ENCODE results near the gene CDH13. TPM values are rescaled to one million over a fixed set of nuclear protein-coding genes. Genes with fewer than 3 reads are reported as not detected.

CDH13 gene
- polyA plus RNA-seq, 6 donors from 2014 or later: 0.04 to 0.29 (median 0.19) TPM; not detected in 1

DNA sequence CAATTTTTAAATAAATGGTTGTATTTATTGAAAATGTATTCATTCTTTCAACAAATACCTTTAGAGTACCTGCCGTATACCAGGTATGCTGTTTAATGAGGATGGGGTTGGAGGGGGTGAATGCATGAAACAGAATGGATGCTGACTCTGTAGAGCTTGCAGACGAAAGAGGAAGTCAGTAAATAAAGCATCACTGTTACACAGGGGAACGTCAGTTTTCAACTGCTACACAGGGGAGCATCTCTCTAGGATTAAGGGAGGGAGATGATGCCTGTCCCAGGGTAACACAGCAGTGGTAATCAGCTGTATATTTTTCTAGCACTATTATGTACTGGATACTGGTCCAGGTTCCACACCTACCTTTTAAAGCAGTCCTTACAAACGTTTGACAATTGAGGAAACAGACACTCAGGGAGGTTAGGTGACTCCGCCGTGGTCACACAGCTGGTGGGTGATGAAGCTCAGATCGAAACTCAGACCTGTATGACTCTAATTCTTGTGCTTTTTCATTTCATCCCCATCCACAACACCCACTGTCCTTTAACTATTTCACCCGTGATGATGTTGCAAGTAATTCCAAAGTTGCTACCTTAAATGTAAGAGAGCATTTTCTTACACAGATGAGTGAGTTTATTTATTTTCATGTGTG is 728.9 kb downstream of the CDH13 start:
- no peak for ATAC-seq (ENCODE audit: low read depth in 2 of 2)
- H3K27me3 Mint-ChIP-seq: peaks cover 0 to 5% (median 5%) of the 10 kb centered on the region in 3 donors
- H3K27ac Mint-ChIP-seq: peak overlapping the region in 1 of 6 donors; percentile 33
- DNase-seq: no peak
- H3K4me3 Mint-ChIP-seq: no peak overlapping the region
- no peaks in the 10 kb centered on the region for H3K4me1 Mint-ChIP-seq
- H3K9me3 Mint-ChIP-seq: peaks cover 0 to 5% (median 0%) of the 10 kb centered on the region in 7 donors
- H3K36me3 Mint-ChIP-seq: no peaks in the 10 kb centered on the region

DNA sequence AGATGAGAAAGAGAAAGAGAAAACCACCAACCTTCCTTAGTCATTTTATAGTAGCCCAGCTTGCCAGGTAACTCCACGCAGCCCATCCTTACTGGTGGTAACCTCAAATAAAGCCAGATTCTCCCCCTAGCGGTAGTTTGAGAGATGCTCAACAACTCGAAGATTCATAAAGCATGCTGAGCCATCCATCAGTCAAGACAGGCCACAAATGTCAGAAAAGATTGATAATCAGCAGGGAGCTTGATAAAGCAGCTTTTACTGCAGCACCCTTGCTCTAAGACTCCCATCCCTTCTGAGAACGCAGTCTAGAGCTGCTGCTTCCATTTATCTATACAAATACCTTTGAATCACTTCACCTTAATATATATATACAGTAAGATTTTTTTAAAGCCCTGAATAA is 729.5 kb downstream of the CDH13 start:
- Mint-ChIP-seq H3K27me3 (peaks cover 0 to 5% (median 3%) of the 10 kb centered on the region in 3 donors), H3K4me3 (no peak overlapping the region), H3K27ac (peak overlapping the region in 1 of 6 donors; percentile 33), H3K9me3 (peaks cover 0 to 5% (median 0%) of the 10 kb centered on the region in 7 donors), H3K4me1 (no peaks in the 10 kb centered on the region), H3K36me3 (no peaks in the 10 kb centered on the region)
- ATAC-seq (ENCODE audit: low read depth in 2 of 2) (no peak), DNase-seq (no peak)

DNA sequence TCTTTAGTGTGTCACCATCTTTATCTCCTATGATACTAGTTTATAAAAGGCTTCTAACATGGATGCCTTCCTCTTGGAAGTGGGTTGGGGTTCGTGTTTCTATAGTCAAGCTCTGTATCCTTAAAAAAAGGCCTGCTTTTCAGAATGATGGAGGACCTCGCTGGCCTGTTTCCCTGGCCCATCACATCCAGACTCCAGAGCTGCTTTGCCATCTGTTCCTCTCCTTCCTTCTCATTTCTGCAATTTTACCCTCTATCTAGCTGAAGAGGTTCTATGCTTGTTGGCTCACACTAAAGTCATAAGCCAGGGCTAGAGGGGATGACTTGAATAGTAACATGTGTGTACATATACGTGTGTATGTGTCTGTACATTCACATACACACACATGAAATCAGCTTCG is 730.2 kb downstream of the CDH13 start:
- Mint-ChIP-seq H3K36me3 (no peaks in the 10 kb centered on the region), H3K27me3 (peaks cover 0 to 5% (median 0%) of the 10 kb centered on the region in 3 donors), H3K4me3 (no peak overlapping the region), H3K27ac (no peak overlapping the region), H3K4me1 (no peaks in the 10 kb centered on the region), H3K9me3 (peaks cover 0 to 5% (median 0%) of the 10 kb centered on the region in 7 donors)
- DNase-seq (no peak), ATAC-seq (ENCODE audit: low read depth in 2 of 2) (no peak)

DNA sequence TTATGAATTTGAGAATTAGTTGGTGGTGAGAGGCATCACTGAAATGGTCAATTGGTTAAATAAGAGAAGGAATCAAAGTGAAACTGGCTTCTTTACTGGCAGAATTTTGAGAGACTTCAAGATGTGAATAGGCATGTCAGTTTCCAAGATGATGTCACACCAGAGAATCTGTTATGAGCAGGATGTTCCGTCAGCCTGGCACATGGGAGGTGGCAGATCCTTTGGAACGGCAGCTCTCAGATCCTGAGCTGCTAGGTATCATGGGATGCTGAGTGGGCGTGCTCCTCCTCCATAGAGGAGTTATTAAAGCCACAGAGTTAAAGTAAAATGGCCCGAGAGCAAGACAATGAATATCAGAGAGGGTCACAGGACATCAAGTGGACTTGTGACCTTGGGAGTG is 736.8 kb downstream of the CDH13 start:
- DNase-seq: no peak
- H3K4me1 Mint-ChIP-seq: no peaks in the 10 kb centered on the region
- H3K4me3 Mint-ChIP-seq: no peak overlapping the region
- H3K27ac Mint-ChIP-seq: no peak overlapping the region
- ATAC-seq (ENCODE audit: low read depth in 2 of 2): no peak
- H3K27me3 Mint-ChIP-seq: peaks cover 8 to 13% (median 9%) of the 10 kb centered on the region in 3 donors
- peaks cover 0 to 5% (median 0%) of the 10 kb centered on the region in 7 donors for H3K9me3 Mint-ChIP-seq
- H3K36me3 Mint-ChIP-seq: no peaks in the 10 kb centered on the region

DNA sequence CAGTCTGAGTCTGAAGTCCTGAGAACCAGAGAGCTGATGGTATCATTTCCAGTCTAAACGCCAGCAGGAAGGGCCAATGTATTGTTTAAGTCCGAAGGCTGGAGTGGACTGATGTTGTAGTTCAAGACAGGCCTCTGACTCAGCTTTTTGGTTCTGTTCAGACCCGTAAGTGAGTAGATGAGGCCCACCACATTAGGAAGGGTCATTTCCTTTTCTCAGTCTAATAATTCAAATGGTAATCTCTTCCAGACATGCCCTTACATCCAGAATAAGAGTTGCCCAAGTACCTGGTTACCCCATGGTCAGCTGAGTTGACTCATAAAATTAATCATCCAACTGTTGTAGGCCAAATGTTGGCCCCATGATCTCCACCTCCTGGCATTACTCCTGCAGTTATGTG is 738.4 kb downstream of the CDH13 start:
- ATAC-seq (ENCODE audit: low read depth in 2 of 2): no peak
- H3K4me1 Mint-ChIP-seq: no peaks in the 10 kb centered on the region
- H3K36me3 Mint-ChIP-seq: no peaks in the 10 kb centered on the region
- no peak overlapping the region for H3K27ac Mint-ChIP-seq
- DNase-seq: no peak
- H3K9me3 Mint-ChIP-seq: peaks cover 0 to 5% (median 0%) of the 10 kb centered on the region in 7 donors
- H3K4me3 Mint-ChIP-seq: no peak overlapping the region
- H3K27me3 Mint-ChIP-seq: peaks cover 8 to 15% (median 13%) of the 10 kb centered on the region in 3 donors

DNA sequence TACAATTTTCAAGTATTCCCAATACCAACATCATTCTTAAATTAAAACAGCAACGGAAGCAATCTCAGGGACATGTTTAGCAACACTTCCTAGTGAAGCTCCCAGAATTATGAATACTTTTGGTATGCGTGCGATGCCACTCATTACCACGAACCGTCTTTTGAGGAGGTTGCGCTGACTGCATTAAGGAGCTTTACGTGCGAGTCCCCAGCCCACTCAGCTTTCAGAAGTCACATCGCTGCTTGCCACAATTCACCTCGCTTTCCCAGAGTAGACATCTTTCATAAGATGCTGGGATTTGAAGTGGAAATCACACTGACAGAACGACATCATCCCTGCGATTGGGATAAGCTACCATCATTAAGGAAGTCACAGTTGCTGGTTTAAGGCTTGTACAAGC is 739.5 kb downstream of the CDH13 start:
- ATAC-seq (ENCODE audit: low read depth in 2 of 2) (no peak), DNase-seq (no peak)
- no peaks in the 10 kb centered on the region for H3K4me1 Mint-ChIP-seq
- no peak overlapping the region for H3K4me3 Mint-ChIP-seq
- H3K27ac Mint-ChIP-seq: no peak overlapping the region
- no peaks in the 10 kb centered on the region for H3K36me3 Mint-ChIP-seq
- peaks cover 0 to 7% (median 0%) of the 10 kb centered on the region in 7 donors for H3K9me3 Mint-ChIP-seq
- peaks cover 8 to 15% (median 13%) of the 10 kb centered on the region in 3 donors for H3K27me3 Mint-ChIP-seq

DNA sequence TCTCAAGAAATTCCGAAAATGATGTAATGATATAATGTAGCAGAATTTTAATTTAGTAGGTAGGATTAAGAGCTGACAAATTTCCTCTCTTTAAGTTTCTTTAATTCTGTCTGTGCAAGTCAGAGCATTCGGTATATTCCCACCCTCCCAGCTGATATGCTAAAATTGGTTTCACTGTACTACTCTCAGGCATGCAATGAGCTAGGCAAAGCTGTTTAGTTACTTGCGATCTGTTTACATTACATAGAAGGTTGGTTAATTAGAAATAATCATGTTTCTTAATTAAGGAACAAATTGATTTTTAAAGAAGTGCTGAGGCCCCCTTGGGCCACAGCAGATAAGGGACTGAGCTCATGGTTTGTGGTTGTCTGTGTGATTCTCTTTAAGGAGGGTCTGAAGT is 748.2 kb downstream of the CDH13 start:
- no peak overlapping the region for H3K4me3 Mint-ChIP-seq
- H3K4me1 Mint-ChIP-seq: no peaks in the 10 kb centered on the region
- peaks cover 0 to 4% (median 0%) of the 10 kb centered on the region in 7 donors for H3K9me3 Mint-ChIP-seq
- no peak overlapping the region for H3K27ac Mint-ChIP-seq
- DNase-seq (no peak), ATAC-seq (ENCODE audit: low read depth in 2 of 2) (no peak)
- peaks cover 0 to 13% (median 0%) of the 10 kb centered on the region in 3 donors for H3K27me3 Mint-ChIP-seq
- no peaks in the 10 kb centered on the region for H3K36me3 Mint-ChIP-seq

DNA sequence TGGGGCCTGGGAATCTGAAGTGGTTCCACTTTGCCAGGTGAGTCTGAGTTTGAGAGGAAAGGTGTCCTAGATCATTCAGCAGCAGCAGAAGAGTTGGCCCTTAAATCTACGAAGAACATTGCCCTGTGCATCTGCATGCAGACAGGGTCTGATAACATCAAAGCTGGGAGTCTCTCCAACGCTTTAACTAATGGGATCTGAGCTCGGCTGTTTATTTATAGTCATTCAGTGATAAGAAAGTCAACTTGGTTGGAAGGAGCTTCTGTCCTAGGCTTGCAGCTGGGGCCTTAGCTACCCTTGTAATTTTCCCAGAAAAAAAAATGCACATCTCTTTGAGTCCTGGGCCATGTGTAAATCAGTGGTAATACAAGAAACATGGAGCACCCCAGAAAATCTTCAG is 763.0 kb downstream of the CDH13 start:
- Mint-ChIP-seq H3K27me3 (peaks cover 0 to 8% (median 5%) of the 10 kb centered on the region in 3 donors), H3K4me3 (no peak overlapping the region), H3K4me1 (no peaks in the 10 kb centered on the region), H3K9me3 (peaks cover 3 to 20% (median 10%) of the 10 kb centered on the region in 7 donors), H3K27ac (no peak overlapping the region), H3K36me3 (peaks cover 0 to 6% of the 10 kb centered on the region in 2 donors)
- DNase-seq: no peak
- ATAC-seq (ENCODE audit: low read depth in 2 of 2): no peak

DNA sequence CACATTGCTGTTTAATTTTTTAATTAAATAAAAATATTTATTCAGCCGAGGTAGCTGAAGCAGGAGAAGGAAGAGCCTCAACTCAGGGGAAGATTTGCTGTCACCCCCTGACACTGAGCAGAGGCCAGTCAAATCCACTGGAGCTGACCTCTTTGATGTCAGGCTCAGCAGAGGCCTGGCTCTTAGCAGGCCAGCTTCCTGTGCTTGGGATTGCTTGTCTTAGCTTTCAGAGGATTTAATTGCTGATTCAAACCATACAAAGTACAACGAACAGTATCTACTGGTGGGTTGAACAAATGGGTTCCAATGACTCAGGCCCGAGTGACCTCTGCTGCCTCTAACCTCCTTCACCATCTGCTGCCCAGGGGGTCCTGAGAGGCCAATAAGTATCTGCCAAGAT is 764.0 kb downstream of the CDH13 start:
- no peaks in the 10 kb centered on the region for H3K4me1 Mint-ChIP-seq
- H3K9me3 Mint-ChIP-seq: peaks cover 3 to 23% (median 14%) of the 10 kb centered on the region in 7 donors
- no peak overlapping the region for H3K27ac Mint-ChIP-seq
- H3K27me3 Mint-ChIP-seq: peaks cover 0 to 8% (median 5%) of the 10 kb centered on the region in 3 donors
- peaks cover 0 to 6% of the 10 kb centered on the region in 2 donors for H3K36me3 Mint-ChIP-seq
- no peak overlapping the region for H3K4me3 Mint-ChIP-seq
- ATAC-seq (ENCODE audit: low read depth in 2 of 2) (no peak), DNase-seq (no peak)

DNA sequence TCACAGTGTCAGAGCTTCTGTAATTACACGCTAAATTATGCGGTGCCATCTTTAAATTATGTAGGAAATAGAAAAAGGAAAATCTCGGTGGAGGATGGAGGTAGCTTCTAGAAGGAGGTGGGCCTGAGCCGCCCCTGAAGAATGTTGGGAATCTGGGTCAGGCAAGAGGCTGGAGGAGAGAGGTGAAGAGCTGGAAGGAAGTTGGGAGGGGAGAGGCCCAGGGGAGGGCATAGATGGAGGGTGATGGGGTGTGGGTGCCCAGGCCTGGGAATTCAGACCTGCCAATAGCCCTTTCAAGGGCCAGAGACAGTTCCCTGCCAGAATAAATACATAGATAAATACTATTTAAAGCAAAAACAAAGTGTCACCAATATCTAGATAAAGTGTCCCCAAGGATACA is 766.0 kb downstream of the CDH13 start:
- H3K4me3 Mint-ChIP-seq: no peak overlapping the region
- H3K4me1 Mint-ChIP-seq: no peaks in the 10 kb centered on the region
- H3K9me3 Mint-ChIP-seq: peaks cover 7 to 28% (median 19%) of the 10 kb centered on the region in 7 donors
- H3K27ac Mint-ChIP-seq: no peak overlapping the region
- ATAC-seq (ENCODE audit: low read depth in 2 of 2) (no peak), DNase-seq (no peak)
- peaks cover 0 to 8% (median 5%) of the 10 kb centered on the region in 3 donors for H3K27me3 Mint-ChIP-seq
- peaks cover 0 to 6% of the 10 kb centered on the region in 2 donors for H3K36me3 Mint-ChIP-seq

DNA sequence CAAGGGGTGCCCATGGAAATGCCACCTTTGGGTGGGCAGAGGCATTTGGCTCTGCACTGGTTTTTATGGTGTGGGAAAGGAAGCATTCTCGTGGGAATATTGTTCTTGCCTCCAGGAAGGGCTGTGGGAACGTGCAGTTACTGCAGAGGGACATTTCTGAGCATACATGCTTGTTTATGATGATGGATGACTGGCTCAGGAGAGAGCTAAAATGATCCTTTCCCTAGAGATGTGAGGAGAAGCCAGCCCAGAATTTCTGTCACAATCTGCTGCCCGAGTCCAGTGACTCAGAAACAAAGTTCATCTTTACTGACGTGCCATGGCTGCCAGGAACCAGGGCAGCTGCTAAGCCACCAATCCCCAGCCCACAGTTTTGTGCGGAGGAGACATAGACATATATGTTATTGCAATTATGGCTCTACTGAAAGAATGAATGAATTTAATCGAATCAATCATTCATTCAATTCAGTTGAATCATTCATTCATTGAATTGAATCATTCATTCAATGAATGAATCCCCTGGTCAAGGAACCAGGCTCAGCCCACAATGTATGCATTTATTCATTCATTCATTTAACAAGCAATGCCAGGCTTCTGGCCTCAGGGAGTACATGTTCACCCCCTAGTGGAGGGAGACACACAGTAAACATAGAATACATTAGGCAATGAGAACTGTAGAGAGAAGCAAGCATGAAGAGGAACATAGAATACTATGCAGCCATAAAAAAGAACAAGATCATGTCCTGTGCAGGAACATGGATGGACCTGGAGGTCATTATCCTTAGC is 766.6 kb downstream of the CDH13 start:
- H3K4me3 Mint-ChIP-seq: no peak overlapping the region
- H3K4me1 Mint-ChIP-seq: no peaks in the 10 kb centered on the region
- peaks cover 0 to 8% (median 5%) of the 10 kb centered on the region in 3 donors for H3K27me3 Mint-ChIP-seq
- DNase-seq (no peak), ATAC-seq (ENCODE audit: low read depth in 2 of 2) (no peak)
- H3K9me3 Mint-ChIP-seq: peaks cover 7 to 28% (median 19%) of the 10 kb centered on the region in 7 donors
- H3K36me3 Mint-ChIP-seq: peaks cover 0 to 6% of the 10 kb centered on the region in 2 donors
- H3K27ac Mint-ChIP-seq: no peak overlapping the region

DNA sequence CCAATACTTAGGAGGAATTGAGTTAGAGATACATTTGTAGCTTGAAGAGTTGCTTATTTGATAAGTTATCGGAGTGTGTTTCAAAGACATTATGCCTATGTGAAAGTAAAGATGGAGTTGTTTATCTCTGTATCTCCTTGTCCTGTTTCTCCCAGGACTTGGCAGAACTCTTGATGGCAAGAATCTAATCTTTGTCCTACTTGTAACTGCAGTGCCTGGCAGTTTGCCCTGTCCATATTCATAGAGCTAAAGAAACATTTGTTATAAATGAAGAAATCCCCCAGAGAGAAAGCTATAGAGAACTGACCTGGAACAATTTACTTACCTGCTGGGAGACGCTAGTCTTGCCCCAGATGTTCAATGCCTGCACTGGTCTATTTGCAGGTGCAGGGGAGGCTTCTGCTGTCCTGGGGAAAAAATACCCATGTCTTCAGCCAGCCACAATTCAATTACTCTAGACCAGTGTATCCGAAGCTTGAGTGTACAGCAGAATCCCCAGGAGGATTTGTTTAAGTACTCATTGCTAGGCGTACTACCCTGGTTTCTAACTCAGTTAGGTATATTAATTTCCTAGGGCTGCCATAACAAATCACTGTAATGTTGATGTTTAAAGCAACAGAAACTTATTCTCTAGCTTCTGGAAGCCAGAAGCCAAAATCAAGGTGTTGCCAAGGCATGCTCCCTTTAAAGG is 771.0 kb downstream of the CDH13 start:
- Mint-ChIP-seq H3K36me3 (peaks cover 0 to 6% of the 10 kb centered on the region in 2 donors), H3K27ac (no peak overlapping the region), H3K4me1 (no peaks in the 10 kb centered on the region), H3K27me3 (peaks cover 0 to 1% (median 0%) of the 10 kb centered on the region in 3 donors), H3K4me3 (no peak overlapping the region), H3K9me3 (peaks cover 7 to 28% (median 16%) of the 10 kb centered on the region in 7 donors)
- DNase-seq (no peak), ATAC-seq (ENCODE audit: low read depth in 2 of 2) (no peak)

DNA sequence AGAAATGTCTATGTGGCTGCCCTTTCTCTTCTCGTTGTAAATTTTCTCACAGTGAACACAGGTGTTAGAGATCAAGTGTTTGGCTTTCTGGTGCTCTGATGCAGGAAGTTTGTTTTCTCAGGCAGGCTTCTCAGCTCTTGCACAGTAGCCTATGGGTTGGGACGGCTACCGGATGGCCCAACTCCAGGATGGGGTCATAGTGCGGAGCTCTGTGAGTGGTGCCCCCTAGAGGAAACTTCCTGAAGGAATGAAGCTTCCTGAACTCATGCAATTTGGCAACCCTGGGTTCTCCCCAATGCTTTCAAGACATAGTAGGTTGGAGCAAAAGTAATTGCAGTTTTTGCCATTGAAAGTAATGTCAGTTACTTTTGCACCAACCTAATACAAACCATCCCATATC is 773.5 kb downstream of the CDH13 start:
- DNase-seq (no peak), ATAC-seq (ENCODE audit: low read depth in 2 of 2) (no peak)
- H3K4me3 Mint-ChIP-seq: no peak overlapping the region
- H3K9me3 Mint-ChIP-seq: peaks cover 4 to 15% (median 5%) of the 10 kb centered on the region in 7 donors
- peaks cover 0 to 14% (median 4%) of the 10 kb centered on the region in 3 donors for H3K27me3 Mint-ChIP-seq
- H3K27ac Mint-ChIP-seq: peak overlapping the region in 1 of 6 donors; percentile 8
- H3K36me3 Mint-ChIP-seq: no peaks in the 10 kb centered on the region
- no peaks in the 10 kb centered on the region for H3K4me1 Mint-ChIP-seq

Measured in naive B cell (primary cell).